ENCODE results near the gene MISP3.

MISP3 gene

DNA sequence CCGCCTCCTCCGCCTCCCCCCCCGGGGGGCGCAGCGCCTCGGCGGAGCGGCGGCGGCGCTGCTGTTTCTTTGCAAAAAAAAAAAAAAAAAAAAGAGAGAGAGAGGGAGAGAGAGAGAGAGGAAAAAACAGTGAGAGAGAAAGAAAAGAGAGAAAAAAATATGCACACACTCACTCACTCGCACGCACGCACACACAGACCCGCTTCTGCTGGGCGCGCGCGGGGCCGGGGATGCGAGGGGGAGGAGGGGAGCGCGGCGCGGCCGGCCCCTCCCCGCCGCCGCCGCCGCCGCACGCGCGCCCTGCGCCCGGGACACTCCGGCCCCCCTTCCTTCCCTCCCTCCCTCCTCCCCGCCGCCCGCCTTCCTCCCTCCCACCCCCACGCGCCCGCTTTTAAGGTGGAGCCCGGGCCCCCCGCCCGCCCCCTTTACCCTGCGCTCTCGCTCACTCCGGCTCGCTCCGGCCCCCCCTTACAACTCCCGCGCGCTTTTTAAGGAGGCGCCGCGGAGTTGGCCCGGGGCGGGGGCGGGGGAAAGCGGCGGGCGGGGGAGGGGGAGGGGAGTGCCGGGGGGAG, 18.0 kb downstream of the MISP3 start, which contains the start of gene SAMD1:
TSS of gene SAMD1 (minus strand) at position 243 of the 572 bp plus-strand sequence.
- peaks cover 5% of the 10 kb centered on the region for H3K36me3 ChIP-seq (ENCODE audit: control insufficient read depth, insufficient read depth, low read length)
- peak; percentile 75 to 83 (median 78) for DNase-seq
- peak within 1 kb of the TSS; percentile 77 for H3K27ac ChIP-seq (ENCODE audit: insufficient read depth, low read length, poor library complexity, severe bottlenecking)
- H3K9me3 ChIP-seq (ENCODE audit: control insufficient read depth, low read length): no peaks in the 10 kb centered on the region
- H3K27me3 ChIP-seq (replicated peaks; ENCODE audit: control insufficient read depth, insufficient read depth, low read length, poor library complexity, severe bottlenecking): no peaks in the 10 kb centered on the region
- peak within 1 kb of the TSS; percentile 77 for H3K4me3 ChIP-seq (ENCODE audit: insufficient read depth, low read depth, low read length, poor library complexity, severe bottlenecking)
- H3K4me1 ChIP-seq (ENCODE audit: control insufficient read depth, insufficient read depth, low read length, poor library complexity, severe bottlenecking): no peaks in the 10 kb centered on the region

DNA sequence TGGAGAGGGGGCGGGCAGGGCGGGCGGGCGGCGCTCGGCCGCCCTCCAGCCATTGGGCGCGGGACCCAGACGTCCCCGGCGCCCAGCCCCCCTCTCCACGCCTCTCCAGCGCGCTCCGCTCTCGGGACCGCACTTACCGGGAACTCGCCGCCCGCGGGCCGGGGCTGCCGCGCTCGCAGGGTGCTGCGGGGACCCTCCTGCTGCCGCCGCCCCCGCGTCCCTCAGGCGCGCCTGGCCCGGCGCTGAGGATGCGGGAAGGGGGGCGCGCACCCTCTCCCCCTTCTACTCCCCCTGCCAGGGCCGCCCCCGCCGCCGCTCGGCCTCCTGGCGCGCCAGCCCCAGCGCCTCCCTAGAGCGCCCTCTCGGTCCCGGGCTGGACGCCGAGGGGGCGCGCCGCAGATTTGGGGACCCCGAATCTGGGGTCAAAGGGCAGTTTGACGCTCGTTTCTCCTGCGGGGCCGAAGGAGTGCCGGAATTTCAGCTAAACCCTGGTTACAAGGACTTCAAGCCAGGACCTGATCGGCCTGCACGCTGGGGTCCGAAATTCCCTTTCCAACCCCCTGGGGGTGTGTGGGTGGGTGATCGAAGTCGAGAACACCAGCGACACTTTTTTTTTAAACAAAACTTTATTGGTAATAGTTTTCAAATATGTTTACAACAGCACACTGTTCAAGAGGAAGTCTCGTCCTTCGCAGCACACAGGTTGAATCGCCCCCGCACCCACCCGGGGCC, 18.7 kb downstream of the MISP3 start:
- H3K27ac ChIP-seq (ENCODE audit: insufficient read depth, low read length, poor library complexity, severe bottlenecking): peak overlapping the region; percentile 77
- no peaks in the 10 kb centered on the region for H3K9me3 ChIP-seq (ENCODE audit: control insufficient read depth, low read length)
- DNase-seq: peak in 1 of 3 donors; percentile 47
- no peaks in the 10 kb centered on the region for H3K27me3 ChIP-seq (replicated peaks; ENCODE audit: control insufficient read depth, insufficient read depth, low read length, poor library complexity, severe bottlenecking)
- H3K4me3 ChIP-seq (ENCODE audit: insufficient read depth, low read depth, low read length, poor library complexity, severe bottlenecking): peak overlapping the region; percentile 77
- peaks cover 5% of the 10 kb centered on the region for H3K36me3 ChIP-seq (ENCODE audit: control insufficient read depth, insufficient read depth, low read length)
- H3K4me1 ChIP-seq (ENCODE audit: control insufficient read depth, insufficient read depth, low read length, poor library complexity, severe bottlenecking): no peaks in the 10 kb centered on the region

DNA sequence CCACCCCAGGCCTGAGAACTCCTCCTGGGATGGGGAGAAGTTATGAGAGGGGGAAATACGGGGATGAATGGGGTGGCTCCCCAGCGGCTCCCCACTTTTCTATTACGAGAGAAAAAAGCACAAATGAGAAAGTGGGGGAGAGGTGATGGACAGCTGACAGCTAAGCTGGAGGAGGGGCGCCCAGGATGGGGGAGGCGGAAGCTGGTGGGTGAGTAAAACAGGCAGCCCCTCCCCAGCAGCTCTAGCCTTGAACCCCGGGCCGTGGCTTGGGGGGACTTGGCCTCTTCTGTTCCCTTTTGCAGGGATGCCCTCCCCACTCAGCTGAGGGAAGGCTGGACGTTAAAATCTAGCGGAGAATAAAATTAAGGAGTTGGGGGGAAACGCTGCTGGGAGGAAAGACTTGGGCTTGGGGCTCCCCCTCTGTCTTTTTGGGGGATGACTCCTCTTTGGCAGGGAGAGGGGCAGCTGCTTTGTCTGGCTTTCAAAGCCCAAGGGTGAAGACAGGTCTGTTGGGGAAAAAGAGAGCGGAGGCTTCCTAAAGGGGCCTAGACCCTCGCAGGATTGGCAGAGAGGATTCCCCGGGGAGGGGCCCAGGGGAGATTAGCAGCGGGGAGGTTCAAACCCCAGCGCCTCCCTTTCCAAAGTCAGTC, 19.4 kb downstream of the MISP3 start:
- Histone ChIP-seq H3K36me3 (ENCODE audit: control insufficient read depth, insufficient read depth, low read length) (peaks cover 7% of the 10 kb centered on the region), H3K27ac (ENCODE audit: insufficient read depth, low read length, poor library complexity, severe bottlenecking) (peak overlapping the region; percentile 77), H3K4me3 (ENCODE audit: insufficient read depth, low read depth, low read length, poor library complexity, severe bottlenecking) (peak overlapping the region; percentile 77), H3K27me3 (replicated peaks; ENCODE audit: control insufficient read depth, insufficient read depth, low read length, poor library complexity, severe bottlenecking) (no peaks in the 10 kb centered on the region), H3K4me1 (ENCODE audit: control insufficient read depth, insufficient read depth, low read length, poor library complexity, severe bottlenecking) (no peaks in the 10 kb centered on the region), H3K9me3 (ENCODE audit: control insufficient read depth, low read length) (no peaks in the 10 kb centered on the region)
- DNase-seq: no peak

- no peak overlapping the region for H3K27ac ChIP-seq (ENCODE audit: insufficient read depth, low read length, poor library complexity, severe bottlenecking)
- H3K36me3 ChIP-seq (ENCODE audit: control insufficient read depth, insufficient read depth, low read length): peaks cover 11% of the 10 kb centered on the region
- H3K9me3 ChIP-seq (ENCODE audit: control insufficient read depth, low read length): no peaks in the 10 kb centered on the region
- no peaks in the 10 kb centered on the region for H3K4me1 ChIP-seq (ENCODE audit: control insufficient read depth, insufficient read depth, low read length, poor library complexity, severe bottlenecking)
- H3K4me3 ChIP-seq (ENCODE audit: insufficient read depth, low read depth, low read length, poor library complexity, severe bottlenecking): no peak overlapping the region
- H3K27me3 ChIP-seq (replicated peaks; ENCODE audit: control insufficient read depth, insufficient read depth, low read length, poor library complexity, severe bottlenecking): no peaks in the 10 kb centered on the region
- no peak for DNase-seq
These were observed 20.7 kb downstream of the MISP3 start for GRCh38 chr19:14093117-14093823.

- no peak for DNase-seq
- Histone ChIP-seq H3K9me3 (ENCODE audit: control insufficient read depth, low read length) (no peaks in the 10 kb centered on the region), H3K36me3 (ENCODE audit: control insufficient read depth, insufficient read depth, low read length) (peaks cover 8% of the 10 kb centered on the region), H3K27ac (ENCODE audit: insufficient read depth, low read length, poor library complexity, severe bottlenecking) (no peak overlapping the region), H3K4me1 (ENCODE audit: control insufficient read depth, insufficient read depth, low read length, poor library complexity, severe bottlenecking) (no peaks in the 10 kb centered on the region), H3K27me3 (replicated peaks; ENCODE audit: control insufficient read depth, insufficient read depth, low read length, poor library complexity, severe bottlenecking) (no peaks in the 10 kb centered on the region), H3K4me3 (ENCODE audit: insufficient read depth, low read depth, low read length, poor library complexity, severe bottlenecking) (no peak overlapping the region)
These were observed 22.3 kb downstream of the MISP3 start for GRCh38 chr19:14094854-14095253.

- Histone ChIP-seq H3K36me3 (ENCODE audit: control insufficient read depth, insufficient read depth, low read length) (peaks cover 11% of the 10 kb centered on the region), H3K4me3 (ENCODE audit: insufficient read depth, low read depth, low read length, poor library complexity, severe bottlenecking) (no peak overlapping the region), H3K27ac (ENCODE audit: insufficient read depth, low read length, poor library complexity, severe bottlenecking) (no peak overlapping the region), H3K9me3 (ENCODE audit: control insufficient read depth, low read length) (no peaks in the 10 kb centered on the region), H3K27me3 (replicated peaks; ENCODE audit: control insufficient read depth, insufficient read depth, low read length, poor library complexity, severe bottlenecking) (no peaks in the 10 kb centered on the region), H3K4me1 (ENCODE audit: control insufficient read depth, insufficient read depth, low read length, poor library complexity, severe bottlenecking) (no peaks in the 10 kb centered on the region)
- DNase-seq: no peak
These were observed 23.8 kb downstream of the MISP3 start for GRCh38 chr19:14096272-14096992.

DNA sequence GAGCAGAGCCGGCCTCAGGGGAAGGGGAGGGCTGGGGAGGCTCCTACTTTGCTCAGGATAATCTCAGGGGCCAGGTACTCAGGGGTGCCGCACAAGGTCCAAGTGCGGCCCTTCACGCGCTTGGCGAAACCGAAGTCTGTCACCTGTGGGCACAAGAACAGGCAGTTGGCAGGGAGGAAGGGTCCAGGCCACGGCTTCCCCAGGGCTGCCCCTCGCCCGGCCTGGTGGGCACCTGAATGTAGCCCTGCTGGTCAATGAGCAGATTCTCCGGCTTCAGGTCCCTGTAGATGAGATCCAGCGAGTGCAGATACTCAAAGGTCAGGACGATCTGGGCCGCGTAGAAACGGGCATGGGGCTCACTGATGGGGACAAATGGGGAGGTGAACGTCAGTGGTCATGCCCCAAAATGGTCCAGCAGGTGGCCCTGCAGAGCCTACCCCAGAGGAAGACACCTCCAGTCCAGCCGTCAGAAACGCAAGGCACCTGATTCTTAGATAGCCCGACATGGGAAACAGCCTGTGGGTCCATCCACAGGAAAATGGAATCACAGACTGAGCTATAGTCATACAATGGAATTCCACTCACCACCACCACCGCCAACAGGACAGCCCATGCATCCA, 25.1 kb downstream of the MISP3 start:
- H3K4me1 ChIP-seq (ENCODE audit: control insufficient read depth, insufficient read depth, low read length, poor library complexity, severe bottlenecking): no peaks in the 10 kb centered on the region
- H3K36me3 ChIP-seq (ENCODE audit: control insufficient read depth, insufficient read depth, low read length): peaks cover 18% of the 10 kb centered on the region
- no peak for DNase-seq

GRCh38 chr19:14101003-14101545, 28.5 kb downstream of the MISP3 start:
- no peaks in the 10 kb centered on the region for H3K9me3 ChIP-seq (ENCODE audit: control insufficient read depth, low read length)
- peaks cover 33% of the 10 kb centered on the region for H3K36me3 ChIP-seq (ENCODE audit: control insufficient read depth, insufficient read depth, low read length)
- no peak overlapping the region for H3K4me3 ChIP-seq (ENCODE audit: insufficient read depth, low read depth, low read length, poor library complexity, severe bottlenecking)

More for the DNA sequence above, 25.1 kb downstream of the MISP3 start:
- no peaks in the 10 kb centered on the region for H3K27me3 ChIP-seq (replicated peaks; ENCODE audit: control insufficient read depth, insufficient read depth, low read length, poor library complexity, severe bottlenecking)
- H3K9me3 ChIP-seq (ENCODE audit: control insufficient read depth, low read length): no peaks in the 10 kb centered on the region
- H3K4me3 ChIP-seq (ENCODE audit: insufficient read depth, low read depth, low read length, poor library complexity, severe bottlenecking): no peak overlapping the region
- no peak overlapping the region for H3K27ac ChIP-seq (ENCODE audit: insufficient read depth, low read length, poor library complexity, severe bottlenecking)

DNA sequence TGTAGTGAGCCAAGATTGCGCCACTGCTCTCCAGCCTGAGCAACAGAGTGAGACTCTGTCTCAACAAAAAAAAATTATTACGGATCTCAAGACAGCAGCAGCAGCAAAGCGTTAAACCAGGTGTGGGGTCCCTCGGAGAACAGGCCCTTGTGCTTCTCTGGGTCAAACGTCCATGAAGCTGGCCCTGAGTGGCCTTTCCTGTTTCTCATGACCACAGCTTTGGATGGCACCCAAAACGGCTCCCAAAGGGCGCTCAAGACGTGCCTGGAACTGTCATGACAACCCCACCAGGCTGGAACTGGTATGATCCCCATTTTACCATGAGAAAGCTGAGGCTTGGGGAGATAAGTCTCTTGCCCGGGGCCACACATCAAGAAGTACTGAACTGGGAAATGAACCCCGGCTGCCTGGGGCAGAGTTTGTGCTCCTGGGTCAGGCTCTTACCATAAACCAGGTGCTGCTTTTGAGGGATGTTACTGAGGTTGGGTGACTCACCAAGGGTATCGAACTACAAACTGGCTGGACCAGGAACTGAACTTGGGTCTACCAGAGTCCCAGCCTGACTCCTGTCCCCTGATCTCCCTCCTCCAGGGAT, 29.6 kb downstream of the MISP3 start:
- Histone ChIP-seq H3K4me3 (ENCODE audit: insufficient read depth, low read depth, low read length, poor library complexity, severe bottlenecking) (no peak overlapping the region), H3K9me3 (ENCODE audit: control insufficient read depth, low read length) (no peaks in the 10 kb centered on the region), H3K36me3 (ENCODE audit: control insufficient read depth, insufficient read depth, low read length) (peaks cover 38% of the 10 kb centered on the region), H3K27ac (ENCODE audit: insufficient read depth, low read length, poor library complexity, severe bottlenecking) (no peak overlapping the region), H3K27me3 (replicated peaks; ENCODE audit: control insufficient read depth, insufficient read depth, low read length, poor library complexity, severe bottlenecking) (no peaks in the 10 kb centered on the region), H3K4me1 (ENCODE audit: control insufficient read depth, insufficient read depth, low read length, poor library complexity, severe bottlenecking) (no peaks in the 10 kb centered on the region)
- DNase-seq: no peak

More at GRCh38 chr19:14101003-14101545, 28.5 kb downstream of the MISP3 start:
- Histone ChIP-seq H3K27me3 (replicated peaks; ENCODE audit: control insufficient read depth, insufficient read depth, low read length, poor library complexity, severe bottlenecking) (no peaks in the 10 kb centered on the region), H3K4me1 (ENCODE audit: control insufficient read depth, insufficient read depth, low read length, poor library complexity, severe bottlenecking) (no peaks in the 10 kb centered on the region), H3K27ac (ENCODE audit: insufficient read depth, low read length, poor library complexity, severe bottlenecking) (no peak overlapping the region)
- no peak for DNase-seq
